ENCODE measurements around the gene SOX10. TPM values are rescaled to one million over a fixed set of nuclear protein-coding genes. Genes with fewer than 3 reads are reported as not detected.
"Not testable (repeated sequence)": the region's sequence is repeated elsewhere in the genome, so short reads cannot be mapped to it uniquely, and the experiment has no call there.

SOX10 gene
- total RNA-seq, 2 experiments from 2014 or later = not detected

- Mint-ChIP-seq H3K4me3 (no peak overlapping the region), H3K27ac (no peak overlapping the region), H3K36me3 (ENCODE audit: low read depth) (no peaks in the 10 kb centered on the region), H3K9me3 (ENCODE audit: insufficient read depth) (no peaks in the 10 kb centered on the region), H3K4me1 (ENCODE audit: low read depth) (no peaks in the 10 kb centered on the region), H3K27me3 (ENCODE audit: low read depth) (no peaks in the 10 kb centered on the region)
- no peak for ATAC-seq
- ChIA-PET POLR2A (interaction anchor here (0.8 kb wide), 1 partner anchor 67 kb away, joined by 3 read pairs; no protein-coding TSS in a partner anchor), CTCF (interaction anchor here (1.7 kb wide), 1 partner anchor 72 kb away, joined by 3 read pairs; no protein-coding TSS in a partner anchor)
- no peak for DNase-seq
Observed at GRCh38 chr22:37979782-37980181, 4.6 kb downstream of the SOX10 start.

- Mint-ChIP-seq H3K4me3 (no peak overlapping the region), H3K27ac (no peak overlapping the region), H3K27me3 (ENCODE audit: low read depth) (no peaks in the 10 kb centered on the region), H3K9me3 (ENCODE audit: insufficient read depth) (no peaks in the 10 kb centered on the region), H3K36me3 (ENCODE audit: low read depth) (no peaks in the 10 kb centered on the region), H3K4me1 (ENCODE audit: low read depth) (no peaks in the 10 kb centered on the region)
- CTCF ChIA-PET = no interaction called here
- POLR2A ChIA-PET = no interaction called here
- no peak for DNase-seq
- no peak for ATAC-seq
Observed at GRCh38 chr22:37976547-37976946, 7.8 kb downstream of the SOX10 start.

GRCh38 chr22:37976022-37976421 lies 8.3 kb downstream of the SOX10 start:
- DNase-seq; H3K9me3 Mint-ChIP-seq (ENCODE audit: insufficient read depth); CTCF ChIA-PET; H3K4me3 Mint-ChIP-seq; POLR2A ChIA-PET; H3K27ac Mint-ChIP-seq; H3K36me3 Mint-ChIP-seq (ENCODE audit: low read depth); H3K27me3 Mint-ChIP-seq (ENCODE audit: low read depth); H3K4me1 Mint-ChIP-seq (ENCODE audit: low read depth); ATAC-seq: not testable (repeated sequence)

- no peak for ATAC-seq
- Mint-ChIP-seq H3K4me3 (no peak overlapping the region), H3K36me3 (ENCODE audit: low read depth) (no peaks in the 10 kb centered on the region), H3K9me3 (ENCODE audit: insufficient read depth) (no peaks in the 10 kb centered on the region), H3K4me1 (ENCODE audit: low read depth) (no peaks in the 10 kb centered on the region), H3K27ac (peak overlapping the region; percentile 11), H3K27me3 (ENCODE audit: low read depth) (no peaks in the 10 kb centered on the region)
- POLR2A ChIA-PET = no interaction called here
- CTCF ChIA-PET = no interaction called here
- DNase-seq = no peak
Observed at GRCh38 chr22:37975153-37975552, 9.2 kb downstream of the SOX10 start.

- ChIA-PET CTCF (no interaction called here), POLR2A (no interaction called here)
- Mint-ChIP-seq H3K27me3 (ENCODE audit: low read depth) (no peaks in the 10 kb centered on the region), H3K27ac (no peak overlapping the region), H3K9me3 (ENCODE audit: insufficient read depth) (no peaks in the 10 kb centered on the region), H3K4me1 (ENCODE audit: low read depth) (no peaks in the 10 kb centered on the region), H3K36me3 (ENCODE audit: low read depth) (peaks cover 8% of the 10 kb centered on the region), H3K4me3 (no peak overlapping the region)
- ATAC-seq (no peak), DNase-seq (no peak)
Observed at GRCh38 chr22:37973271-37974170, 10.8 kb downstream of the SOX10 start.

- ChIA-PET POLR2A (no interaction called here), CTCF (no interaction called here)
- no peak for ATAC-seq
- H3K4me3 Mint-ChIP-seq = no peak overlapping the region
- no peaks in the 10 kb centered on the region for H3K27me3 Mint-ChIP-seq (ENCODE audit: low read depth)
- no peaks in the 10 kb centered on the region for H3K4me1 Mint-ChIP-seq (ENCODE audit: low read depth)
- no peak for DNase-seq
- peaks cover 16% of the 10 kb centered on the region for H3K36me3 Mint-ChIP-seq (ENCODE audit: low read depth)
- no peak overlapping the region for H3K27ac Mint-ChIP-seq
- no peaks in the 10 kb centered on the region for H3K9me3 Mint-ChIP-seq (ENCODE audit: insufficient read depth)
Observed at GRCh38 chr22:37972527-37972926, 11.8 kb downstream of the SOX10 start.

GRCh38 chr22:37971475-37972434 lies 12.6 kb downstream of the SOX10 start:
- H3K27me3 Mint-ChIP-seq (ENCODE audit: low read depth) = no peaks in the 10 kb centered on the region
- no peak for ATAC-seq
- no peaks in the 10 kb centered on the region for H3K9me3 Mint-ChIP-seq (ENCODE audit: insufficient read depth)
- H3K27ac Mint-ChIP-seq = peak overlapping the region; percentile 19
- no peaks in the 10 kb centered on the region for H3K4me1 Mint-ChIP-seq (ENCODE audit: low read depth)
- peaks cover 20% of the 10 kb centered on the region for H3K36me3 Mint-ChIP-seq (ENCODE audit: low read depth)
- POLR2A ChIA-PET = no interaction called here
- CTCF ChIA-PET = interaction anchor here (0.8 kb wide), 1 partner anchor 80 kb away, joined by 3 read pairs; no protein-coding TSS in a partner anchor
- H3K4me3 Mint-ChIP-seq = no peak overlapping the region
- no peak for DNase-seq

- ChIA-PET CTCF (interaction anchor here (0.8 kb wide), 1 partner anchor 81 kb away, joined by 3 read pairs; no protein-coding TSS in a partner anchor), POLR2A (no interaction called here)
- H3K4me1 Mint-ChIP-seq (ENCODE audit: low read depth) = peaks cover 3% of the 10 kb centered on the region
- no peak for DNase-seq
- H3K4me3 Mint-ChIP-seq = no peak overlapping the region
- no peaks in the 10 kb centered on the region for H3K27me3 Mint-ChIP-seq (ENCODE audit: low read depth)
- H3K9me3 Mint-ChIP-seq (ENCODE audit: insufficient read depth) = no peaks in the 10 kb centered on the region
- H3K36me3 Mint-ChIP-seq (ENCODE audit: low read depth) = peaks cover 23% of the 10 kb centered on the region
- no peak overlapping the region for H3K27ac Mint-ChIP-seq
- no peak for ATAC-seq
Observed at GRCh38 chr22:37970864-37971263, 13.5 kb downstream of the SOX10 start.

- Mint-ChIP-seq H3K27ac (no peak overlapping the region), H3K4me3 (no peak overlapping the region), H3K4me1 (ENCODE audit: low read depth) (peaks cover 4% of the 10 kb centered on the region), H3K9me3 (ENCODE audit: insufficient read depth) (no peaks in the 10 kb centered on the region), H3K27me3 (ENCODE audit: low read depth) (no peaks in the 10 kb centered on the region), H3K36me3 (ENCODE audit: low read depth) (peaks cover 29% of the 10 kb centered on the region)
- ChIA-PET POLR2A (interaction anchor here (0.6 kb wide), 1 partner anchor 125 kb away, joined by 3 read pairs; no protein-coding TSS in a partner anchor), CTCF (no interaction called here)
- no peak for DNase-seq
- ATAC-seq = no peak
Observed at GRCh38 chr22:37968452-37969251, 15.7 kb downstream of the SOX10 start.

GRCh38 chr22:37967637-37968451 lies 16.5 kb downstream of the SOX10 start:
- no peak for DNase-seq
- Mint-ChIP-seq H3K9me3 (ENCODE audit: insufficient read depth) (no peaks in the 10 kb centered on the region), H3K4me1 (ENCODE audit: low read depth) (peaks cover 4% of the 10 kb centered on the region), H3K27me3 (ENCODE audit: low read depth) (no peaks in the 10 kb centered on the region), H3K36me3 (ENCODE audit: low read depth) (peaks cover 29% of the 10 kb centered on the region), H3K27ac (no peak overlapping the region), H3K4me3 (no peak overlapping the region)
- ChIA-PET CTCF (interaction anchor here (1.3 kb wide), 1 partner anchor 149 kb away, joined by 4 read pairs; no protein-coding TSS in a partner anchor), POLR2A (no interaction called here)
- ATAC-seq = no peak

GRCh38 chr22:37967147-37967546 lies 17.2 kb downstream of the SOX10 start:
- DNase-seq (no peak), ATAC-seq (no peak)
- POLR2A ChIA-PET = no interaction called here
- Mint-ChIP-seq H3K27me3 (ENCODE audit: low read depth) (no peaks in the 10 kb centered on the region), H3K4me3 (no peak overlapping the region), H3K9me3 (ENCODE audit: insufficient read depth) (no peaks in the 10 kb centered on the region), H3K36me3 (ENCODE audit: low read depth) (peaks cover 32% of the 10 kb centered on the region), H3K4me1 (ENCODE audit: low read depth) (peaks cover 4% of the 10 kb centered on the region), H3K27ac (no peak overlapping the region)
- CTCF ChIA-PET = interaction anchor here (1.3 kb wide), 1 partner anchor 149 kb away, joined by 4 read pairs; no protein-coding TSS in a partner anchor
